ENCODE data around the gene ABCG2.

The ABCG2 gene

DNA sequence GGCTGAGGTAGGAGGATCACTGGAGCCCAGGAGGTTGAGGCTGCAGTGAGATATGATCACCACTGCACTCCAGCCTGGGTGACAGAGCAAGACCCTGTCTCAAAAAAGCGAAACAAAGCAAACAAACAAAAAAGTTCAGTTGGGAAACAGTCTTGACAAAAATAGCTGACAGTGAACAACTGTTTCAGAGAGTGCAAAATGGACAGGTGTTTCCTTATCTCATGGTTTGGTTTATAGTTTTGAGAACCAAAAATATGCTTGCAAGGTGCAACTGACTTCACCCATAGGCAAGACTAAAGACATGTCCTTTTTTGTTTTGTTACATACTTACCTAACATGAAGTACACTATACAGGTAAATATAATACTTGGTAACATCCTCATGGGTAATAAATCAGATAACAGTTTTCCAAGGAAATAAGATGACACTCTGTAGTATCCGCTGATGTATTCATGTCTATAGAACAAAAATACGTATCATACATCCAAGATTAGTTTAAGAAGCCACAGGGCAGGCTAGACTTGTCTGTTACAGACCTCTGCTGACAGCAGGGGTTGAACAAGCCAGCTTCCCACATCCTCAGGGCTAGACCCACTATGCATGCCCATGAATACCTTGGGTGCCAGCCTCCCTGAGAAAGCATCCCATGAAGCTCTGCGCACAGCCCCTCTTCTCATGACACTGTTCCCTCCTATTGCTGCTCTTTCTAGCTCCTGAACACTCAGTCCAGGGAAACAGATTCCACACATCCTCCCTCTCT is 59.3 kb downstream of the ABCG2 start:
- Histone ChIP-seq H4K20me1 (ENCODE audit: insufficient read depth, low read length, poor library complexity, severe bottlenecking) (no peaks in the 10 kb centered on the region), H3K4me2 (ENCODE audit: low read depth, low read length, poor library complexity, severe bottlenecking) (no peak overlapping the region), H3K9me2 (replicated peaks; ENCODE audit: low read depth, low read length) (no peaks in the 10 kb centered on the region), H3K4me1 (ENCODE audit: insufficient read depth, low read length, poor library complexity, severe bottlenecking) (peaks cover 15% of the 10 kb centered on the region), H3K36me3 (ENCODE audit: insufficient read depth, low read length) (no peaks in the 10 kb centered on the region), H3K9me3 (ENCODE audit: insufficient read depth, low read depth, low read length) (no peaks in the 10 kb centered on the region), H3F3A (ENCODE audit: low read depth) (no peaks in the 10 kb centered on the region), H3K9ac (ENCODE audit: low read depth, low read length, poor library complexity, severe bottlenecking) (no peak overlapping the region), H2AFZ (ENCODE audit: low read length) (peak overlapping the region; percentile 41; the same call in 1 of the 2 replicates), H3K27me3 (ENCODE audit: insufficient read depth, low read length, poor library complexity, severe bottlenecking) (no peaks in the 10 kb centered on the region), H3K4me3 (ENCODE audit: low read length, poor library complexity, severe bottlenecking) (no peak overlapping the region), H3K79me2 (ENCODE audit: insufficient read depth, low read length) (no peaks in the 10 kb centered on the region)
- TF ChIP-seq, protein P1, sequence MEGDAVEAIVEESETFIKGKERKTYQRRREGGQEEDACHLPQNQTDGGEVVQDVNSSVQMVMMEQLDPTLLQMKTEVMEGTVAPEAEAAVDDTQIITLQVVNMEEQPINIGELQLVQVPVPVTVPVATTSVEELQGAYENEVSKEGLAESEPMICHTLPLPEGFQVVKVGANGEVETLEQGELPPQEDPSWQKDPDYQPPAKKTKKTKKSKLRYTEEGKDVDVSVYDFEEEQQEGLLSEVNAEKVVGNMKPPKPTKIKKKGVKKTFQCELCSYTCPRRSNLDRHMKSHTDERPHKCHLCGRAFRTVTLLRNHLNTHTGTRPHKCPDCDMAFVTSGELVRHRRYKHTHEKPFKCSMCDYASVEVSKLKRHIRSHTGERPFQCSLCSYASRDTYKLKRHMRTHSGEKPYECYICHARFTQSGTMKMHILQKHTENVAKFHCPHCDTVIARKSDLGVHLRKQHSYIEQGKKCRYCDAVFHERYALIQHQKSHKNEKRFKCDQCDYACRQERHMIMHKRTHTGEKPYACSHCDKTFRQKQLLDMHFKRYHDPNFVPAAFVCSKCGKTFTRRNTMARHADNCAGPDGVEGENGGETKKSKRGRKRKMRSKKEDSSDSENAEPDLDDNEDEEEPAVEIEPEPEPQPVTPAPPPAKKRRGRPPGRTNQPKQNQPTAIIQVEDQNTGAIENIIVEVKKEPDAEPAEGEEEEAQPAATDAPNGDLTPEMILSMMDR (conservative IDR thresholded peaks at IDR 0.05; ENCODE audit: low read length), result no peak
- TF ChIP-seq EZH2phosphoT487 (IDR thresholded peaks at IDR 0.05; ENCODE audit: borderline replicate concordance), result no peak

DNA sequence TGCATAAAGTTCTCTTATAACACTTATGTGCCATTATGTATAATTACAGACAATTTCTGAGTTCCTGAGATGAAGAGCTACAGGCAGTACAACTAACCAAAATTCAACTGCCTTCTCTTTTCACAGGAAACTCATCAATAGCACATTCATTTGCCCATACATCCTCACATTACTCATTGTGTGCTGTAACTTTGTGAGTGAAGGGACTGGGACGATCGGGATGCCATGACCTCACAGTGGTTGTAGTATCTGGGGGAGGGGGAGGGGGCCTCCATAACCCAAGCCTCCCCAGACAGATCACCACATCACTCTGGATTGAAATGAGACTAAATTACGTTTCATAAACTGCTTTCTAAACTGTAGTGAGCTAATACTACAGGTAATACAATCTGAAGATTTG is 60.7 kb downstream of the ABCG2 start:
- 0 out of 2 replicates have a peak overlapping the region, but pooled peaks have one; percentile 22 for H2AFZ ChIP-seq (ENCODE audit: low read length)
- H3K9me3 ChIP-seq (ENCODE audit: insufficient read depth, low read depth, low read length), result no peaks in the 10 kb centered on the region
- H3K4me2 ChIP-seq (ENCODE audit: low read depth, low read length, poor library complexity, severe bottlenecking), result no peak overlapping the region
- TF ChIP-seq, protein P1 (conservative IDR thresholded peaks at IDR 0.05; ENCODE audit: low read length), result no peak
- no peak for TF ChIP-seq EZH2phosphoT487 (IDR thresholded peaks at IDR 0.05; ENCODE audit: borderline replicate concordance)
- H3K9me2 ChIP-seq (replicated peaks; ENCODE audit: low read depth, low read length), result no peaks in the 10 kb centered on the region
- no peak overlapping the region for H3K9ac ChIP-seq (ENCODE audit: low read depth, low read length, poor library complexity, severe bottlenecking)
- no peaks in the 10 kb centered on the region for H4K20me1 ChIP-seq (ENCODE audit: insufficient read depth, low read length, poor library complexity, severe bottlenecking)
- H3F3A ChIP-seq (ENCODE audit: low read depth), result no peaks in the 10 kb centered on the region
- peaks cover 15% of the 10 kb centered on the region for H3K4me1 ChIP-seq (ENCODE audit: insufficient read depth, low read length, poor library complexity, severe bottlenecking)
- no peaks in the 10 kb centered on the region for H3K36me3 ChIP-seq (ENCODE audit: insufficient read depth, low read length)
- H3K4me3 ChIP-seq (ENCODE audit: low read length, poor library complexity, severe bottlenecking), result no peak overlapping the region
- no peaks in the 10 kb centered on the region for H3K79me2 ChIP-seq (ENCODE audit: insufficient read depth, low read length)
- H3K27me3 ChIP-seq (ENCODE audit: insufficient read depth, low read length, poor library complexity, severe bottlenecking), result no peaks in the 10 kb centered on the region

DNA sequence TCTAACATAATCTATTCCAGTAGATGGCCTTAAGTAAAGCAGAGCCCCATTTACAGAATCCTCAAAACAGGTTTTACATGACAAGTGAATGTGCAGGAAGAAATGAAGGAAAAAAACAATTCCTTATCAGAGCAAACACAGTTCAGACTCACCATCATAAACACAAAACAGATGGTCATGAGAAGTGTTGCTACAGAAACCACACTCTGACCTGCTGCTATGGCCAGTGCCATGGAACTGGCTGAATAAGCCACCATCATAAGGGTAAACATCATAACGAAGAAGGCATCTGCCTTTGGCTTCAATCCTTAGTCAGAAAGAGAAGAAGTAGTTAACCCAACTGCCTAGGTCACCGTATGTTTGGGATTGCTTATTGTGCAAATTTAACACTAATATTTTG is 61.1 kb downstream of the ABCG2 start:
- Histone ChIP-seq H3K9ac (ENCODE audit: low read depth, low read length, poor library complexity, severe bottlenecking) (no peak overlapping the region), H4K20me1 (ENCODE audit: insufficient read depth, low read length, poor library complexity, severe bottlenecking) (no peaks in the 10 kb centered on the region), H3K27me3 (ENCODE audit: insufficient read depth, low read length, poor library complexity, severe bottlenecking) (no peaks in the 10 kb centered on the region), H3F3A (ENCODE audit: low read depth) (no peaks in the 10 kb centered on the region), H3K9me3 (ENCODE audit: insufficient read depth, low read depth, low read length) (no peaks in the 10 kb centered on the region), H3K4me1 (ENCODE audit: insufficient read depth, low read length, poor library complexity, severe bottlenecking) (peaks cover 15% of the 10 kb centered on the region), H3K79me2 (ENCODE audit: insufficient read depth, low read length) (no peaks in the 10 kb centered on the region), H3K4me3 (ENCODE audit: low read length, poor library complexity, severe bottlenecking) (no peak overlapping the region), H3K9me2 (replicated peaks; ENCODE audit: low read depth, low read length) (no peaks in the 10 kb centered on the region), H3K36me3 (ENCODE audit: insufficient read depth, low read length) (no peaks in the 10 kb centered on the region), H3K4me2 (ENCODE audit: low read depth, low read length, poor library complexity, severe bottlenecking) (no peak overlapping the region), H2AFZ (ENCODE audit: low read length) (no peak overlapping the region)
- no peak for TF ChIP-seq EZH2phosphoT487 (IDR thresholded peaks at IDR 0.05; ENCODE audit: borderline replicate concordance)
- TF ChIP-seq, protein P1 (conservative IDR thresholded peaks at IDR 0.05; ENCODE audit: low read length), result no peak

All from Loucy (cell line).